HepG2 (cell line): Measurements from ENCODE around the gene SDK1. TPM values are rescaled to one million over a fixed set of nuclear protein-coding genes. Genes with fewer than 3 reads are reported as not detected.

Source experiments
- ATAC-seq: fragments of 200-7000 bp; cut with Tn5 transposase; 3 replicates; pipeline ENCODE4 v1.9.1; 2020; ENCODE audit warnings: mild to moderate bottlenecking, moderate library complexity
- Bru-seq: library from RNA; stranded (reverse); fragments of 400-500 nt; gene quantifications from one replicate; lab custom pipeline; 2021; lab: Mats Ljungman, UMichigan
- BruChase-seq, 2 experiments: library from RNA; stranded (reverse); fragments of 400-500 nt; gene quantifications; one replicate each; lab custom pipeline; 2021; lab: Mats Ljungman, UMichigan
- BruUV-seq: library from RNA; stranded (reverse); fragments of 400-500 nt; replicated peaks from 2 replicates; lab custom pipeline; 2021; lab: Mats Ljungman, UMichigan
- CTCF ChIA-PET: fragments of 300-600 bp; formaldehyde crosslinking; extraction: SDS; loops from one replicate; lab custom pipeline; 2021; ENCODE audit warnings: low total read pairs, inconsistent platforms, low intra/inter-chr PET ratio; lab: Yijun Ruan, JAX
- POLR2A ChIA-PET: fragments of 350-600 bp; sonication (Branson Sonifier 250); formaldehyde crosslinking; loops from one replicate; lab custom pipeline; 2020; ENCODE audit warnings: antibody characterized with exemption, inconsistent platforms; lab: Yijun Ruan, JAX
- DNase-seq: peaks from one replicate; pipeline ENCODE4 v3.0.0-alpha.2; 2015; ENCODE audit warnings: low spot score
- FAIRE-seq: peaks from 3 replicates; lab custom pipeline; 2011; peaks lifted over from hg19 to GRCh38; lab: Jason Lieb, UNC
- H2AFZ ChIP-seq: one replicate; pipeline ENCODE4 v1.6.1; 2011; ENCODE audit warnings: low read length, inconsistent platforms
- H3K27ac ChIP-seq: fragments of 300-600 bp; 3 replicates; pipeline ENCODE4 v1.8.0; 2011; ENCODE audit warnings: mixed run types, mild to moderate bottlenecking, mixed read lengths, low read length, inconsistent platforms; ENCODE audit not compliant: insufficient read depth; ENCODE audit errors: extremely low read length
- H3K27me3 ChIP-seq, 2 experiments: fragments of 200-600 bp in 1 of 2; 2 replicates in 1 of 2; 3 replicates in 1 of 2; pipeline versions ENCODE4 v1.6.0 to v1.8.0; 2011; ENCODE audit warnings: low read length in 2 of 2, mild to moderate bottlenecking in 2 of 2, moderate library complexity in 2 of 2, inconsistent platforms in 1 of 2; ENCODE audit not compliant: insufficient read depth in 2 of 2, control insufficient read depth in 1 of 2
- H3K36me3 ChIP-seq, 2 experiments: fragments of 200-600 bp in 1 of 2; replicated peaks in 1 of 2; 2 replicates in 1 of 2; 3 replicates in 1 of 2; pipeline versions ENCODE4 v1.5.1 to v1.8.0; 2011; ENCODE audit warnings: low read length in 2 of 2, inconsistent platforms in 1 of 2; ENCODE audit not compliant: insufficient read depth in 2 of 2, control insufficient read depth in 1 of 2
- H3K4me1 ChIP-seq: 2 replicates; pipeline ENCODE4 v1.5.1; 2012; ENCODE audit warnings: low read length, inconsistent platforms; ENCODE audit not compliant: insufficient read depth
- H3K4me2 ChIP-seq: 2 replicates; pipeline ENCODE4 v1.6.0; 2011; ENCODE audit warnings: low read depth, low read length, inconsistent platforms
- H3K4me3 ChIP-seq, 3 experiments: fragments of 200-600 bp in 1 of 3; sonication (generic), shearing (Covaris generic) in 1 of 3; replicated peaks in 1 of 3; 2 replicates each; pipeline ENCODE4 v1.5.1; 2011 to 2016; ENCODE audit warnings: low read length in 3 of 3, inconsistent platforms in 2 of 3, low read depth in 2 of 3, mild to moderate bottlenecking in 2 of 3, control low read depth in 1 of 3, mixed read lengths in 1 of 3; ENCODE audit not compliant: insufficient read depth in 1 of 3
- H3K79me2 ChIP-seq: one replicate; pipeline ENCODE4 v1.6.1; 2011; ENCODE audit warnings: low read length, inconsistent platforms; ENCODE audit not compliant: insufficient read depth
- H3K9ac ChIP-seq: 2 replicates; pipeline ENCODE4 v1.6.0; 2011; ENCODE audit warnings: mild to moderate bottlenecking, low read depth, low read length, inconsistent platforms; ENCODE audit not compliant: insufficient read depth
- H3K9me3 ChIP-seq: 2 replicates; pipeline ENCODE4 v1.5.1; 2012; ENCODE audit warnings: mild to moderate bottlenecking, low read length
- H4K20me1 ChIP-seq: 2 replicates; pipeline ENCODE4 v1.6.0; 2011; ENCODE audit warnings: inconsistent platforms, mild to moderate bottlenecking, low read length, moderate library complexity; ENCODE audit not compliant: insufficient read depth
- GABPA ChIP-seq, 2 experiments: IDR thresholded peaks; 2 replicates each; pipeline ENCODE4 v1.6.1; 2011 to 2016; ENCODE audit warnings: low read depth in 2 of 2, low read length in 1 of 2, missing biosample characterization in 1 of 2, missing genetic modification characterization in 1 of 2
- HOXA7 ChIP-seq: sonication (generic); formaldehyde crosslinking; IDR thresholded peaks from 2 replicates; pipeline ENCODE4 v1.8.1; 2022; ENCODE audit warnings: mild to moderate bottlenecking, missing genetic modification reagents, moderate library complexity
- PAF1 ChIP-seq: IDR thresholded peaks from 2 replicates; pipeline ENCODE4 v1.6.1; 2016; ENCODE audit warnings: missing genetic modification reagents, missing compliant biosample characterization
- RXRB ChIP-seq: IDR thresholded peaks from 2 replicates; pipeline ENCODE4 v1.6.1; 2016; ENCODE audit warnings: borderline replicate concordance, missing genetic modification reagents, missing compliant biosample characterization
- SIX4 ChIP-seq: sonication (generic); formaldehyde crosslinking; IDR thresholded peaks from 2 replicates; pipeline ENCODE4 v1.4.0; 2020; ENCODE audit warnings: missing genetic modification reagents
- SSRP1 ChIP-seq: IDR thresholded peaks from 2 replicates; pipeline ENCODE4 v1.6.1; 2016; ENCODE audit warnings: control low read depth
- STAG1 ChIP-seq: sonication (generic); formaldehyde crosslinking; IDR thresholded peaks from 2 replicates; pipeline ENCODE4 v1.4.0; 2020; ENCODE audit warnings: missing genetic modification reagents
- TBL1XR1 ChIP-seq: fragments of 150-350 bp; IDR thresholded peaks from 2 replicates; pipeline ENCODE4 v1.6.1; 2014; ENCODE audit warnings: borderline replicate concordance, low read length; ENCODE audit not compliant: partially characterized antibody
- ZEB1 ChIP-seq: IDR thresholded peaks from 2 replicates; pipeline ENCODE4 v1.6.1; 2012; ENCODE audit warnings: mild to moderate bottlenecking, low read depth, inconsistent platforms; ENCODE audit not compliant: insufficient replicate concordance
- ZNF101 ChIP-seq: sonication (generic); formaldehyde crosslinking; IDR thresholded peaks from 2 replicates; pipeline ENCODE4 v1.4.0; 2020; ENCODE audit warnings: mild to moderate bottlenecking, low read depth, missing genetic modification reagents, borderline replicate concordance
- ZNF329 ChIP-seq: sonication (generic); formaldehyde crosslinking; IDR thresholded peaks from 2 replicates; pipeline ENCODE4 v1.9.0; 2021; ENCODE audit warnings: low read depth, mild to moderate bottlenecking, missing genetic modification reagents
- ZNF543 ChIP-seq: sonication (generic); formaldehyde crosslinking; IDR thresholded peaks from 2 replicates; pipeline ENCODE4 v1.4.0; 2020; ENCODE audit warnings: mild to moderate bottlenecking, missing genetic modification reagents
- ZNF629 ChIP-seq: sonication (generic); formaldehyde crosslinking; conservative IDR thresholded peaks from 2 replicates; pipeline ENCODE4 v1.5.0; 2020; ENCODE audit warnings: missing genetic modification reagents
- ZNF674 ChIP-seq: sonication (generic); formaldehyde crosslinking; IDR thresholded peaks from 2 replicates; pipeline ENCODE4 v1.5.0; 2020; ENCODE audit warnings: low read depth, mild to moderate bottlenecking, missing genetic modification reagents
- WGBS: methylation state at CpG from one replicate; pipeline ENCODE4 v1.1.6; 2017; ENCODE audit warnings: low lambda C conversion rate; 5-methylcytosine and 5-hydroxymethylcytosine counted together
- in situ Hi-C: cut with HindIII; loops from 2 replicates; pipeline ENCODE4 v1.10.0; 2017; ENCODE audit warnings: low pct_unique_long_range_greater_than_20kb; ENCODE audit not compliant: extremely low pct_ligation_motif_present
- intact Hi-C: fragments of 100-400 bp; cut with micrococcal nuclease; formaldehyde crosslinking; loops from one replicate; pipeline ENCODE4 v1.10.0; 2022; ENCODE audit not compliant: unreplicated experiment
- long read RNA-seq, 2 experiments: library from RNA in 1 of 2; library from polyadenylated mRNA in 1 of 2; stranded (forward) in 1 of 2; unstranded in 1 of 2; transcript quantifications; one replicate each; pipeline ENCODE4 v2.0.0, GENCODE V29; 2019 to 2022
- polyA minus RNA-seq, 3 experiments: library from RNA; depleted of rRNA, polyadenylated mRNA; stranded (reverse); fragments of >200 nt; gene quantifications; 2 replicates each; pipeline ENCODE4 v1.2.3, GENCODE V29; 2011; ENCODE audit warnings: low replicate concordance in 1 of 3
- polyA plus RNA-seq, 8 experiments: library from polyadenylated mRNA; depleted of rRNA in 3 of 8; stranded (reverse) in 7 of 8; unstranded in 1 of 8; fragments of >200 nt; fragmentation: Illumina TruSeq in 4 of 8; extraction: Trizol in 4 of 8; gene quantifications; 2 replicates each; pipeline versions ENCODE4 v1.2.1 to v1.2.3, GENCODE V29; 2011 to 2016; ENCODE audit warnings: low read depth in 4 of 8, missing spikeins in 1 of 8, mixed read lengths in 1 of 8; ENCODE audit not compliant: insufficient read depth in 1 of 8
- total RNA-seq, 5 experiments: library from RNA; depleted of rRNA; stranded (reverse); fragments of >200 nt; fragmentation: Illumina TruSeq; extraction: Trizol; gene quantifications; 2 replicates each; pipeline ENCODE4 v1.2.3, GENCODE V29; 2016; ENCODE audit warnings: low read depth in 1 of 5
- TF ChIP-seq, protein P1 (sequence below): sonication (generic); formaldehyde crosslinking; IDR thresholded peaks from 2 replicates; pipeline ENCODE4 v1.4.0; 2020; ENCODE audit warnings: missing genetic modification reagents, borderline replicate concordance

The SDK1 gene
- total RNA-seq (2016; rRNA removed; fragmentation: Illumina TruSeq; extraction: Trizol), result 0.17 and 0.35 TPM in 2 replicates
- total RNA-seq (2016; cell fraction: cytosol; rRNA removed; fragmentation: Illumina TruSeq; extraction: Trizol; ENCODE audit: low read depth), result 0.18 and 0.20 TPM in 2 replicates
- 0.15 and 0.19 TPM in 2 replicates for total RNA-seq (2016; cell fraction: insoluble cytoplasmic fraction; rRNA removed; fragmentation: Illumina TruSeq; extraction: Trizol)
- 0.17 and 0.25 TPM in 2 replicates for total RNA-seq (2016; cell fraction: membrane; rRNA removed; fragmentation: Illumina TruSeq; extraction: Trizol)
- 0.50 and 0.59 TPM in 2 replicates for total RNA-seq (2016; cell fraction: nucleus; rRNA removed; fragmentation: Illumina TruSeq; extraction: Trizol)
- 2.4 TPM in 2 replicates for polyA plus RNA-seq (2011; rRNA removed)
- polyA plus RNA-seq (2011; cell fraction: cytosol; rRNA removed), result 1.6 and 2.3 TPM in 2 replicates
- 8.2 and 8.5 TPM in 2 replicates for polyA plus RNA-seq (2011; cell fraction: nucleus; rRNA removed)
- polyA plus RNA-seq (2012), result 2.9 and 3.0 TPM in 2 replicates
- 0.02 and 0.03 TPM in 2 replicates for polyA plus RNA-seq (2016; cell fraction: cytosol; fragmentation: Illumina TruSeq; extraction: Trizol; ENCODE audit: low read depth)
- polyA plus RNA-seq (2016; cell fraction: insoluble cytoplasmic fraction; fragmentation: Illumina TruSeq; extraction: Trizol; ENCODE audit: low read depth), result 0.25 and 0.32 TPM in 2 replicates
- polyA plus RNA-seq (2016; cell fraction: membrane; fragmentation: Illumina TruSeq; extraction: Trizol; ENCODE audit: low read depth), result 0.06 and 0.28 TPM in 2 replicates
- polyA plus RNA-seq (2016; cell fraction: nucleus; fragmentation: Illumina TruSeq; extraction: Trizol; ENCODE audit: insufficient read depth, low read depth), result 0.52 and 0.74 TPM in 2 replicates
- 14.3 TPM in 1 of 2 replicates, not detected in the other for polyA minus RNA-seq (2011; rRNA and poly(A)+ RNA removed; ENCODE audit: low replicate concordance)
- 4.3 and 4.6 TPM in 2 replicates for polyA minus RNA-seq (2011; cell fraction: cytosol; rRNA and poly(A)+ RNA removed)
- 18.5 and 28.8 TPM in 2 replicates for polyA minus RNA-seq (2011; cell fraction: nucleus; rRNA and poly(A)+ RNA removed)
- Bru-seq, nascent RNA, result percentile 42 among the genes with signal in this experiment
- percentile 46 among the genes with signal in this experiment for BruChase-seq, experiment 1, labeled RNA remaining after a 6-hour chase
- BruChase-seq, experiment 2, labeled RNA remaining after a 2-hour chase, result percentile 54 among the genes with signal in this experiment
- long read RNA-seq, experiment 1, result 0 reads
- long read RNA-seq, experiment 2, partial matches to known transcripts, result 2 of 8 reads
- long read RNA-seq, experiment 2, other reads (novel, unspliced or antisense), result 6 of 8 reads

DNA sequence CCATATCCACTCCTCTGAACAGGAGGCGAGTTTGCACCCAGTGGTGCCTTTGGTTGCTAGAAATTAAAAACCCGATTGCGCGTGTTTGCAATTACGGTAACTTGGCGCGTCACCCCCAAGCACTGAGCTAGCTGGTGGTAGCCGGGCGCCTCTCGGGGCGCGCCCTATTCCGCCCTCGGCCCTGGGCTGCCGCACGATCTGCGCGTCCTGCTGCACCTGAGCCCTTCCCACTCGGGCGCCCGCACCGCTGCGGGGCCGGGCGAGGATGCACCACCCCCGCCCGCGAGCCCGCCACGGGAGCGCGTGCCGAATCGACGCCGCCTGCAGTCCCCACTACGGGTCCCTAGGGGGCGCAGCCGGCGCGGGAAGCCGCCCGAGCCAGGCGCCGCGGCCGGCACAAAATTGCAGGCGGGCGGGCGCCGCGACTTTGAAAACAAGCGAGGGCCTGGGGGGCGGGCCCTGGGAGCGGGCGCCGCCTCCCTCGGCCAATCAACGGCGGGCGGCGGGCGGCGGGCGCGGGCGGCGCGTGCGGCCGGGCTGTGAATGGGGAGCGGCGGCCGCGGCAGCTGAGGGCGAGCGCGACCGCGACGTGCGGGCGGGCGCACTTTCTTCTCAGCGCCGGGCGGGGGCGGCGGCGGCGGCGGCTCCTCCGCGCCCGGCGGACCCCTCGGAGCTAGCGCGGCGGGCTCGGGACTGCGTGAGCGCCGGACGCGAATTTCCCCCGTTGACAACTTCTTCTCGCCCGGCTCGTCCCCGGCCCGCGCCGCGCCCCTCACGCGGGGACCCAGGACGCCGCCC lies at the start of gene SDK1:
SDK1 (plus strand) TSS at position 602 of the 798 bp plus-strand sequence. CDS start 335 bp downstream, outside the sequence.
- POLR2A ChIA-PET, result no interaction called here
- Histone ChIP-seq H3K36me3 (no peaks in the 10 kb centered on the region), H3K9ac (peak within 1 kb of the TSS; percentile 64), H3K9me3 (no peaks in the 10 kb centered on the region), H3K4me2 (peak within 1 kb of the TSS; percentile 94), H2AFZ (no peak within 1 kb of the TSS), H3K4me1 (peaks cover 27% of the 10 kb centered on the region), H3K27me3 (peaks cover 0 to 8% of the 10 kb centered on the region in 2 experiments; a peak in 1 of 5 replicates), H4K20me1 (no peaks in the 10 kb centered on the region), H3K27ac (no peak within 1 kb of the TSS), H3K4me3 (peak within 1 kb of the TSS; percentile 58 to 82 (median 80)), H3K79me2 (peaks cover 3% of the 10 kb centered on the region)
- DNase-seq (peak; percentile 73), FAIRE-seq (no peak), ATAC-seq (peak; percentile 91)
- CTCF ChIA-PET, result interaction anchor here (0.9 to 2.5 kb wide), 2 partner anchors 99 to 597 kb away, joined by 3 to 17 read pairs; no protein-coding TSS in a partner anchor
- in situ Hi-C loops (no loop called here), intact Hi-C loops (loop anchor here (1.0 to 5.0 kb wide), 2 partner anchors 99 to 371 kb away; no protein-coding TSS in a partner anchor)
- WGBS, result 0% methylated on average over 15 of the region's 119 CpGs
- no TSS peak for BruUV-seq
- TF ChIP-seq GABPA (IDR thresholded peaks at IDR 0.05; ENCODE audit: low read depth, low read length), result no peak
- TF ChIP-seq GABPA (CRISPR knock-in tag; IDR thresholded peaks at IDR 0.05; ENCODE audit: low read depth), result no peak
- no peak for TF ChIP-seq ZNF629
- no peak for TF ChIP-seq HOXA7 (CRISPR knock-in tag)
- no peak for TF ChIP-seq PAF1
- TF ChIP-seq, protein P1, sequence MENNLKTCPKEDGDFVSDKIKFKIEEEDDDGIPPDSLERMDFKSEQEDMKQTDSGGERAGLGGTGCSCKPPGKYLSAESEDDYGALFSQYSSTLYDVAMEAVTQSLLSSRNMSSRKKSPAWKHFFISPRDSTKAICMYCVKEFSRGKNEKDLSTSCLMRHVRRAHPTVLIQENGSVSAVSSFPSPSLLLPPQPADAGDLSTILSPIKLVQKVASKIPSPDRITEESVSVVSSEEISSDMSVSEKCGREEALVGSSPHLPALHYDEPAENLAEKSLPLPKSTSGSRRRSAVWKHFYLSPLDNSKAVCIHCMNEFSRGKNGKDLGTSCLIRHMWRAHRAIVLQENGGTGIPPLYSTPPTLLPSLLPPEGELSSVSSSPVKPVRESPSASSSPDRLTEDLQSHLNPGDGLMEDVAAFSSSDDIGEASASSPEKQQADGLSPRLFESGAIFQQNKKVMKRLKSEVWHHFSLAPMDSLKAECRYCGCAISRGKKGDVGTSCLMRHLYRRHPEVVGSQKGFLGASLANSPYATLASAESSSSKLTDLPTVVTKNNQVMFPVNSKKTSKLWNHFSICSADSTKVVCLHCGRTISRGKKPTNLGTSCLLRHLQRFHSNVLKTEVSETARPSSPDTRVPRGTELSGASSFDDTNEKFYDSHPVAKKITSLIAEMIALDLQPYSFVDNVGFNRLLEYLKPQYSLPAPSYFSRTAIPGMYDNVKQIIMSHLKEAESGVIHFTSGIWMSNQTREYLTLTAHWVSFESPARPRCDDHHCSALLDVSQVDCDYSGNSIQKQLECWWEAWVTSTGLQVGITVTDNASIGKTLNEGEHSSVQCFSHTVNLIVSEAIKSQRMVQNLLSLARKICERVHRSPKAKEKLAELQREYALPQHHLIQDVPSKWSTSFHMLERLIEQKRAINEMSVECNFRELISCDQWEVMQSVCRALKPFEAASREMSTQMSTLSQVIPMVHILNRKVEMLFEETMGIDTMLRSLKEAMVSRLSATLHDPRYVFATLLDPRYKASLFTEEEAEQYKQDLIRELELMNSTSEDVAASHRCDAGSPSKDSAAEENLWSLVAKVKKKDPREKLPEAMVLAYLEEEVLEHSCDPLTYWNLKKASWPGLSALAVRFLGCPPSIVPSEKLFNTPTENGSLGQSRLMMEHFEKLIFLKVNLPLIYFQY (CRISPR knock-in tag), result no peak
- TF ChIP-seq ZNF329 (CRISPR knock-in tag), result no peak
- no peak for TF ChIP-seq SIX4 (CRISPR knock-in tag)
- TF ChIP-seq SSRP1, result no peak
- no peak for TF ChIP-seq RXRB (CRISPR knock-in tag)
- TF ChIP-seq ZNF543 (CRISPR knock-in tag), result no peak
- no peak for TF ChIP-seq ZNF674 (CRISPR knock-in tag)
- TF ChIP-seq ZEB1, result no peak
- peak; percentile 71 for TF ChIP-seq STAG1 (CRISPR knock-in tag)
- no peak for TF ChIP-seq ZNF101 (CRISPR knock-in tag)
- no peak for TF ChIP-seq TBL1XR1
